GM12878 (cell line): Measurements from ENCODE around the gene CXCL6.

ENCODE experiments used
- CTCF ChIP-seq, 3 experiments: IDR thresholded peaks in 2 of 3; conservative IDR thresholded peaks in 1 of 3; 2 replicates each; pipeline ENCODE4 v1.5.1; 2011; ENCODE audit warnings: low read depth in 3 of 3, low read length in 3 of 3, mild to moderate bottlenecking in 3 of 3, control low read depth in 2 of 3, moderate library complexity in 2 of 3, inconsistent platforms in 1 of 3, mixed read lengths in 1 of 3; ENCODE audit not compliant: control insufficient read depth in 2 of 3, insufficient read depth in 1 of 3; ENCODE audit errors: extremely low read depth in 1 of 3
- EZH2 ChIP-seq: IDR thresholded peaks from 2 replicates; pipeline ENCODE4 v1.6.1; 2012; ENCODE audit warnings: low read depth, mild to moderate bottlenecking, control low read depth, inconsistent platforms, low read length, borderline replicate concordance; ENCODE audit not compliant: control insufficient read depth
- JUNB ChIP-seq: IDR thresholded peaks from 2 replicates; pipeline ENCODE4 v1.6.1; 2016; ENCODE audit warnings: antibody characterized with exemption, mild to moderate bottlenecking
- NR2C2 ChIP-seq: IDR thresholded peaks from 2 replicates; pipeline ENCODE4 v1.6.1; 2011; ENCODE audit warnings: borderline replicate concordance, low read depth; ENCODE audit not compliant: control insufficient read depth, insufficient read length
- POLR2AphosphoS5 ChIP-seq: IDR thresholded peaks from 2 replicates; pipeline ENCODE4 v1.6.1; 2011; ENCODE audit warnings: mild to moderate bottlenecking, low read length, inconsistent platforms

GRCh38 chr4:73875401-73875800 lies 38.9 kb downstream of the CXCL6 start:
- TF ChIP-seq JUNB (no peak), CTCF (IDR thresholded peaks at IDR 0.05 in 2 of 3, conservative IDR thresholded peaks at IDR 0.05 in 1 of 3; ENCODE audit: control insufficient read depth in 2 of 3, extremely low read depth in 1 of 3, insufficient read depth in 1 of 3, low read depth in 3 of 3, low read length in 3 of 3) (no peak), EZH2 (no peak), NR2C2 (no peak), POLR2AphosphoS5 (no peak)
